ENCODE measurements around the gene PRDM16. TPM values are rescaled to one million over a fixed set of nuclear protein-coding genes. Genes with fewer than 3 reads are reported as not detected.

PRDM16 gene
- total RNA-seq, 4 donors from 2014 or later = 5.9 to 41.7 (median 11.2) TPM

DNA sequence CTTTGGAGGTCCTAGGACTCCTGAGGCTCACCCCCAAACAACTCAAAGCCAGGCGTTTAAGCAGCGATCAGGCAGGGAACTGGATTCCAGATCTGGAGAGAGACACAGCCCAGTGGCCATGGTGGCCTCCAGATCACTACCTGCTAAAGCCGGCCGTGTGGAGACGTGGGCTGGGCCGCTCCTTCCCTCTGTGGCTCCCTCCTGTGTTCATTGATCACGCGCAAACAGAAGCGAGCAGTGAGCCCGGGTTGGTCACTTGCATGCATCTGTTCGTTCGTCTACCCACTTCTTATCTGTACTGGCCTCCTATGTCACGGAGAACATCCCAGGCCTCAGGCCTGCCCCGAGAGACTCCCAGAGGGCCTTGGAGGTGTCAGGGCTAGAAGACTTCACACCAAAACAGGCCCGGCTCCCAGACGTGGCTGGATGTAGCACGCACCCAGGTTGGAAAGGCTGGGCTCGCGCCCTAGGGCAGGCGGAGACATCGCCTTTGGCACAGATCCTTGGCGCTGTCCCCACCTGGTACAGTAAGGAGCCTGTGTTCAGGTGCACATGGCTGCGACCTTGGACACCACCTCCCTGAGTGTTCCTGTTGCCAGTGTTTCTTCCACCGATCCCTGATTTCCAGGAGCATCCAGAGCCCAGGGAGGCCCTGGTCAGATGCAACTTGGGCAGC, 308.7 kb downstream of the PRDM16 start:
- TF ChIP-seq, protein P1, sequence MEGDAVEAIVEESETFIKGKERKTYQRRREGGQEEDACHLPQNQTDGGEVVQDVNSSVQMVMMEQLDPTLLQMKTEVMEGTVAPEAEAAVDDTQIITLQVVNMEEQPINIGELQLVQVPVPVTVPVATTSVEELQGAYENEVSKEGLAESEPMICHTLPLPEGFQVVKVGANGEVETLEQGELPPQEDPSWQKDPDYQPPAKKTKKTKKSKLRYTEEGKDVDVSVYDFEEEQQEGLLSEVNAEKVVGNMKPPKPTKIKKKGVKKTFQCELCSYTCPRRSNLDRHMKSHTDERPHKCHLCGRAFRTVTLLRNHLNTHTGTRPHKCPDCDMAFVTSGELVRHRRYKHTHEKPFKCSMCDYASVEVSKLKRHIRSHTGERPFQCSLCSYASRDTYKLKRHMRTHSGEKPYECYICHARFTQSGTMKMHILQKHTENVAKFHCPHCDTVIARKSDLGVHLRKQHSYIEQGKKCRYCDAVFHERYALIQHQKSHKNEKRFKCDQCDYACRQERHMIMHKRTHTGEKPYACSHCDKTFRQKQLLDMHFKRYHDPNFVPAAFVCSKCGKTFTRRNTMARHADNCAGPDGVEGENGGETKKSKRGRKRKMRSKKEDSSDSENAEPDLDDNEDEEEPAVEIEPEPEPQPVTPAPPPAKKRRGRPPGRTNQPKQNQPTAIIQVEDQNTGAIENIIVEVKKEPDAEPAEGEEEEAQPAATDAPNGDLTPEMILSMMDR (IDR thresholded peaks at IDR 0.05) = no peak
- TF ChIP-seq POLR2A (IDR thresholded peaks at IDR 0.05) (no peak), EP300 (IDR thresholded peaks at IDR 0.05) (no peak)

DNA sequence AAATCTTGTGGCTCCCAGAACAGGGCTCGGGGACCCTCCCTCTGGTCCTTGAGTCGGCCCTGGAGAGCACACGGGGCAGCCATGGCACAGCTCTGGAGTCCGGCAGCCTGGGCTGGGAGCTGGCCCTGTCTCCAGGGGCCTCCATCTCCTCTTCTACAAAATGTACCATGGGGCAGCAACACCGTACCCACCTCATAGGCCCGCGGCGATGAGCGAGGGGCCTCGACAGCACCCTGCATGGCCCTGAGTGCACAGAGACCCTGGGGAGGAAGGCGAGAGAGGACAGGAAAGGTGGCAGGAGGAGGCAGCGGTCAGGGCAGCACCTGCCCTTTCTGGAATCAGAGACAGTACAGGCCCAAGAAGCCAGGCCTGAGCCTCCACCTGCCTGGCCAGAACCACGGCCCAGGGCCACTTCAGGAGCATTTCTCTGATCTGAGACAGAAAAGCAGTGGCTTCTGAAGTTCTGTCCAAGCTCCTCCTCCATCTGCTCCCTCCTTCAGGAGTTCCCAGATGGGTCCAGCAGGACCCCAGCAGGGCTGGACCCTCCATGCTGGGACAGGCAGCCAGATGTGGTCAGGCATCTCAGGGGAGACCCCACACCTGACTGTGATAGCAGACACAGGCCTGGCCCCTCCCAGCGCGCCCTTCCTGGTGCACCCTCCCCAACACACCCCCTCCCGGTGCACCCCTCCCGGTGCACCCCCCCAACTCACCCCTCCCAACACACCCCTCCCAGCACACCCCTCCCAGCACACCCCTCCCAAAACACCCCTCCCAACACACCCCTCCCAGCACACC, 309.6 kb downstream of the PRDM16 start:
- Histone ChIP-seq H3K27ac (no peak overlapping the region), H3K36me3 (no peaks in the 10 kb centered on the region), H3K4me1 (no peaks in the 10 kb centered on the region), H3K9me3 (no peaks in the 10 kb centered on the region), H3K27me3 (no peaks in the 10 kb centered on the region), H3K4me3 (no peak overlapping the region)
- TF ChIP-seq EP300 (IDR thresholded peaks at IDR 0.05) (no peak), POLR2A (IDR thresholded peaks at IDR 0.05) (no peak)
- TF ChIP-seq, protein P1 (IDR thresholded peaks at IDR 0.05) = no peak
- DNase-seq (ENCODE audit: low spot score in 2 of 2) = no peak
- WGBS, 2 donors = 85 to 89% methylated on average over 16 to 17 of the region's 17 CpGs

More for the DNA sequence above, 308.7 kb downstream of the PRDM16 start:
- Histone ChIP-seq H3K4me3 (no peak overlapping the region), H3K4me1 (peaks cover 0 to 6% (median 0%) of the 10 kb centered on the region in 4 donors), H3K9me3 (no peaks in the 10 kb centered on the region), H3K27ac (peak overlapping the region in 1 of 4 donors; percentile 8), H3K36me3 (no peaks in the 10 kb centered on the region), H3K27me3 (no peaks in the 10 kb centered on the region)
- no peak for DNase-seq (ENCODE audit: low spot score in 2 of 2)
- 87 to 88% methylated on average over 24 of the region's 24 CpGs for WGBS, 2 donors

DNA sequence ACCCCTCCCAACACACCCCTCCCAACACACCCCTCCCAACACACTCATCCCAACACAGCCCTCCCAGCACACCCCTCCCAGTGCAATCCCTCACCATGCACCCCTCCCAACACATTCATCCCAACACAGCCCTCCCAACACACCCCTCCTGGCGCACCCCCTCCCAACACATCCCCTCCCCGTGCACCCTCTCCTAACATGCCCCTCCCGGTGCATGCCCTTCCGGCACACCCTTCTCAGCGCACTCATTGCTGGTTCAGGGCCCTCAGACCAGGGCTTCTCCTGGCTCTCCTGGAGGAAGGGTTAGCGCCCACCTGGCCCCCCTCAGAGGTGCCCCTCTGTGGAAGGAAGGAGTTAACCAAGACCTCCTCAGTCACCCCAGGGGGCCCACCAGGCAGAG, 310.9 kb downstream of the PRDM16 start:
- TF ChIP-seq, protein P1 (IDR thresholded peaks at IDR 0.05) = no peak
- no peak for TF ChIP-seq EP300 (IDR thresholded peaks at IDR 0.05)
- TF ChIP-seq POLR2A (IDR thresholded peaks at IDR 0.05) = no peak
- H3K9me3 ChIP-seq = no peaks in the 10 kb centered on the region
- H3K4me1 ChIP-seq = peaks cover 0 to 11% (median 0%) of the 10 kb centered on the region in 4 donors
- H3K36me3 ChIP-seq = no peaks in the 10 kb centered on the region
- DNase-seq (ENCODE audit: low spot score in 2 of 2) = no peak
- no peak overlapping the region for H3K27ac ChIP-seq
- no peak overlapping the region for H3K4me3 ChIP-seq
- H3K27me3 ChIP-seq = no peaks in the 10 kb centered on the region
- 49 to 92% methylated on average over 4 to 6 of the region's 6 CpGs for WGBS, 2 donors

DNA sequence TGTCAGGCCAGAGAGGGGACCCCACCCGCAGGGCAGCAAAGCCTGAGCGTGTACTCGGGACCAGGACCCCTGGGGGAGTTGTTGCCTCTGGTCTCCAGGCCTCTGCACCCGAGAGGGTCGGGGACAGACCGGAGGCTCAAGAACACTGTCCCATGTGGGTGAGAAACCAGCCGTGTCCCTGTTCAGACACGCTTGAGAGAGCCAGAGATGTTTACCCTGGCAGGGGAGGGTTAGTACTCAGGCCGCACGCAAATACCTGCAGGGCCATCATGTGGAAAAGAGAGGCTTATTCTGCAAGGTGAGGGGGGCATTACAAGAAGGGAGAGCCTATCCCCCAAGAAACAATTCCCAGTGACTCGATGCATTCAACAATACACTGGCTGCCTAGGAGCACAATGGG, 311.5 kb downstream of the PRDM16 start:
- H3K36me3 ChIP-seq = peaks cover 0 to under 1% (median 0%) of the 10 kb centered on the region in 3 donors
- H3K4me1 ChIP-seq = peaks cover 0 to 12% (median 0%) of the 10 kb centered on the region in 4 donors
- no peaks in the 10 kb centered on the region for H3K27me3 ChIP-seq
- no peak for DNase-seq (ENCODE audit: low spot score in 2 of 2)
- WGBS, 2 donors = 82 to 84% methylated on average over 11 of the region's 11 CpGs
- H3K27ac ChIP-seq = no peak overlapping the region
- TF ChIP-seq, protein P1 (IDR thresholded peaks at IDR 0.05) = no peak
- no peak for TF ChIP-seq EP300 (IDR thresholded peaks at IDR 0.05)
- TF ChIP-seq POLR2A (IDR thresholded peaks at IDR 0.05) = no peak
- no peak overlapping the region for H3K4me3 ChIP-seq
- H3K9me3 ChIP-seq = no peaks in the 10 kb centered on the region

DNA sequence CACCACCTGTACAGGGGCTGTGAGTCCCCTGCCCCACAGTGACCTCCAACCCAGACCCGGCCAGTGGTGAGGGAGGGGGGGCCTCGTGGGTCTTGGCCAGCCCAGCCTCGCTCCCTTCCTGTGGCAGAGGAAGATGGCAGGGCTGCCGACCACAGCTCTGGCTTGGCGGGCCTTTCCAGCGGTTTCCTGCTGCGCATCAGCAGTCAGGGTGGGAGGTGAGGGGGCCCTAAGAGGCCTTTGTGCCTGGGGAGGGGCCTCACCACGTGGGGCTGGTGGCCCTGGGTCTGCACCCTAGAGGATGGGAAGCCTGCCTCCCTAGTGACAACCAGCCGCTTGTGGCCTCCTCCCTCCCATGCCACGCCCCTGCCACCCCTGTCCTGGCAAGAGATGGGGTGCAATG, 312.9 kb downstream of the PRDM16 start:
- no peaks in the 10 kb centered on the region for H3K9me3 ChIP-seq
- H3K27me3 ChIP-seq = no peaks in the 10 kb centered on the region
- no peak overlapping the region for H3K4me3 ChIP-seq
- no peak for TF ChIP-seq POLR2A (IDR thresholded peaks at IDR 0.05)
- peaks cover 0 to 6% (median 0%) of the 10 kb centered on the region in 3 donors for H3K36me3 ChIP-seq
- no peak overlapping the region for H3K27ac ChIP-seq
- 60 to 65% methylated on average over 10 of the region's 10 CpGs for WGBS, 2 donors
- peaks cover 0 to 12% (median 0%) of the 10 kb centered on the region in 4 donors for H3K4me1 ChIP-seq
- DNase-seq (ENCODE audit: low spot score in 2 of 2) = no peak
